ENCODE data around the gene CRIM1.

GRCh38 chr2:36371928-36372391 is 16.4 kb downstream of the CRIM1 start:
- TF ChIP-seq POLR2A (IDR thresholded peaks at IDR 0.05; ENCODE audit: low read length) (no peak), GATA1 (IDR thresholded peaks at IDR 0.05; ENCODE audit: low read depth, low read length) (no peak)

All from erythroblast (primary cell).